K562 (cell line): ENCODE measurements around the gene ADGRG1. TPM values are rescaled to one million over a fixed set of nuclear protein-coding genes. Genes with fewer than 3 reads are reported as not detected.
A peak's percentile ranks its signal among the peaks of the same experiment; 100 is the strongest.

ENCODE experiments used
- CBFA2T2 ChIP-seq: fragments of 450-650 bp; conservative IDR thresholded peaks from 2 replicates; pipeline ENCODE4 v1.6.1; 2017; ENCODE audit warnings: mild to moderate bottlenecking
- FOS ChIP-seq: IDR thresholded peaks from 3 replicates; pipeline ENCODE4 v1.6.1; 2011; ENCODE audit not compliant: insufficient read length; ENCODE audit errors: extremely low read depth
- GATA2 ChIP-seq: sonication (generic); formaldehyde crosslinking; IDR thresholded peaks from 2 replicates; pipeline ENCODE4 v1.4.0; 2020; ENCODE audit warnings: mild to moderate bottlenecking, missing genetic modification reagents
- HDAC1 ChIP-seq, 2 experiments: fragments of 450-650 bp; IDR thresholded peaks; 2 replicates each; pipeline ENCODE4 v1.6.1; 2016 to 2017; ENCODE audit warnings: inconsistent platforms in 1 of 2, mild to moderate bottlenecking in 1 of 2, moderate library complexity in 1 of 2
- HMG20B ChIP-seq: fragments of 250-450 bp; sonication (Bioruptor Pico); IDR thresholded peaks from 2 replicates; pipeline ENCODE4 v1.5.0; 2021; ENCODE audit warnings: mild to moderate bottlenecking
- NRF1 ChIP-seq, 2 experiments: fragments of 450-650 bp; IDR thresholded peaks in 1 of 2; conservative IDR thresholded peaks in 1 of 2; 2 replicates each; pipeline ENCODE4 v1.6.1; 2014; ENCODE audit warnings: mild to moderate bottlenecking in 2 of 2
- POLR2B ChIP-seq: fragments of 450-650 bp; IDR thresholded peaks from 2 replicates; pipeline ENCODE4 v1.6.1; 2018; ENCODE audit warnings: low read depth; ENCODE audit not compliant: partially characterized antibody
- PTBP1 ChIP-seq: fragments of 200-400 bp; formaldehyde crosslinking; IDR thresholded peaks from 2 replicates; pipeline ENCODE4 v1.6.1; 2017; ENCODE audit warnings: low read depth, low read length
- RBM15 ChIP-seq: fragments of 200-400 bp; formaldehyde crosslinking; IDR thresholded peaks from 2 replicates; pipeline ENCODE4 v1.6.1; 2018; ENCODE audit warnings: mild to moderate bottlenecking, low read length, moderate library complexity; ENCODE audit not compliant: insufficient read depth
- RFX7 ChIP-seq: fragments of 250-450 bp; sonication (Bioruptor Pico); IDR thresholded peaks from 2 replicates; pipeline ENCODE4 v1.5.1; 2021; ENCODE audit warnings: mild to moderate bottlenecking
- RNF2 ChIP-seq: sonication (generic); IDR thresholded peaks from 2 replicates; pipeline ENCODE4 v1.6.1; 2016
- SLC30A9 ChIP-seq: fragments of 250-450 bp; sonication (Bioruptor Pico); IDR thresholded peaks from 2 replicates; pipeline ENCODE4 v1.8.0; 2022; ENCODE audit warnings: mild to moderate bottlenecking, moderate library complexity
- SMAD3 ChIP-seq: fragments of 450-650 bp; formaldehyde crosslinking; conservative IDR thresholded peaks from 2 replicates; pipeline ENCODE4 v1.4.0; 2020; ENCODE audit warnings: mild to moderate bottlenecking
- SPI1 ChIP-seq: IDR thresholded peaks from 2 replicates; pipeline ENCODE4 v1.6.1; 2011; ENCODE audit warnings: low read depth, low read length, control low read depth, borderline replicate concordance
- SRSF3 ChIP-seq: fragments of 200-400 bp; formaldehyde crosslinking; IDR thresholded peaks from 2 replicates; pipeline ENCODE4 v1.6.1; 2016; ENCODE audit warnings: mild to moderate bottlenecking, low read length, moderate library complexity; ENCODE audit not compliant: insufficient read depth
- TEAD1 ChIP-seq, 2 experiments: fragments of 450-650 bp in 1 of 2; sonication (generic) in 1 of 2; formaldehyde crosslinking; IDR thresholded peaks; 2 replicates each; pipeline versions ENCODE4 v1.4.0 to v1.8.0; 2020 to 2022; ENCODE audit warnings: mild to moderate bottlenecking in 2 of 2, missing genetic modification reagents in 1 of 2
- TFE3 ChIP-seq: fragments of 450-650 bp; formaldehyde crosslinking; IDR thresholded peaks from 2 replicates; pipeline ENCODE4 v1.4.0; 2020; ENCODE audit warnings: mild to moderate bottlenecking, mixed read lengths
- XRCC4 ChIP-seq: IDR thresholded peaks from one replicate; pipeline ENCODE4 v1.6.1; 2011; ENCODE audit not compliant: insufficient read depth, insufficient read length; ENCODE audit errors: extremely low read depth
- ZBTB7A ChIP-seq: IDR thresholded peaks from 2 replicates; pipeline ENCODE4 v1.6.1; 2011; ENCODE audit warnings: low read depth, mild to moderate bottlenecking, low read length, moderate library complexity, borderline replicate concordance; ENCODE audit not compliant: control insufficient read depth
- ZBTB9 ChIP-seq: fragments of 450-650 bp; formaldehyde crosslinking; IDR thresholded peaks from 2 replicates; pipeline ENCODE4 v1.4.0; 2020; ENCODE audit warnings: mild to moderate bottlenecking, moderate library complexity
- ZNF347 ChIP-seq: fragments of 450-650 bp; formaldehyde crosslinking; IDR thresholded peaks from 2 replicates; pipeline ENCODE4 v1.4.0; 2020; ENCODE audit warnings: low read depth, mild to moderate bottlenecking, moderate library complexity
- ZNF384 ChIP-seq: IDR thresholded peaks from 2 replicates; pipeline ENCODE4 v1.6.1; 2012; ENCODE audit warnings: low read depth, low read length, improper control_type of control experiment
- polyA plus RNA-seq, 8 experiments: library from polyadenylated mRNA; depleted of rRNA in 4 of 8; stranded (reverse) in 5 of 8; unstranded in 3 of 8; fragments of >200 nt; fragmentation: Nextera tagmentation in 2 of 8; fragmentation: Illumina TruSeq in 1 of 8; extraction: Ambion mirVana in 2 of 8; extraction: Trizol in 1 of 8; gene quantifications; 2 replicates each; pipeline versions ENCODE4 v1.2.1 to v1.2.3, GENCODE V29; 2011 to 2014; ENCODE audit warnings: inconsistent platforms in 1 of 8, missing spikeins in 1 of 8
- total RNA-seq, 7 experiments: library from RNA; depleted of rRNA in 6 of 7; stranded (reverse); fragments of >200 nt in 6 of 7; fragmentation: Illumina TruSeq in 2 of 7; extraction: Trizol in 2 of 7; gene quantifications; 2 replicates each; pipeline versions ENCODE4 v1.2.1 to v1.2.3, GENCODE V29; 2011 to 2021; ENCODE audit warnings: low replicate concordance in 1 of 7
- TF ChIP-seq, protein P1 (sequence below): fragments of 450-650 bp; formaldehyde crosslinking; IDR thresholded peaks from 2 replicates; pipeline ENCODE4 v1.4.0; 2020; ENCODE audit warnings: mild to moderate bottlenecking, moderate library complexity

ADGRG1 gene
- total and polyA plus RNA-seq, 9 of the 15 experiments (the other 6 are each of a cell fraction or from before 2014, with no cell fraction given): 0.04 to 0.31 (median 0.16) TPM; not detected in 6

DNA sequence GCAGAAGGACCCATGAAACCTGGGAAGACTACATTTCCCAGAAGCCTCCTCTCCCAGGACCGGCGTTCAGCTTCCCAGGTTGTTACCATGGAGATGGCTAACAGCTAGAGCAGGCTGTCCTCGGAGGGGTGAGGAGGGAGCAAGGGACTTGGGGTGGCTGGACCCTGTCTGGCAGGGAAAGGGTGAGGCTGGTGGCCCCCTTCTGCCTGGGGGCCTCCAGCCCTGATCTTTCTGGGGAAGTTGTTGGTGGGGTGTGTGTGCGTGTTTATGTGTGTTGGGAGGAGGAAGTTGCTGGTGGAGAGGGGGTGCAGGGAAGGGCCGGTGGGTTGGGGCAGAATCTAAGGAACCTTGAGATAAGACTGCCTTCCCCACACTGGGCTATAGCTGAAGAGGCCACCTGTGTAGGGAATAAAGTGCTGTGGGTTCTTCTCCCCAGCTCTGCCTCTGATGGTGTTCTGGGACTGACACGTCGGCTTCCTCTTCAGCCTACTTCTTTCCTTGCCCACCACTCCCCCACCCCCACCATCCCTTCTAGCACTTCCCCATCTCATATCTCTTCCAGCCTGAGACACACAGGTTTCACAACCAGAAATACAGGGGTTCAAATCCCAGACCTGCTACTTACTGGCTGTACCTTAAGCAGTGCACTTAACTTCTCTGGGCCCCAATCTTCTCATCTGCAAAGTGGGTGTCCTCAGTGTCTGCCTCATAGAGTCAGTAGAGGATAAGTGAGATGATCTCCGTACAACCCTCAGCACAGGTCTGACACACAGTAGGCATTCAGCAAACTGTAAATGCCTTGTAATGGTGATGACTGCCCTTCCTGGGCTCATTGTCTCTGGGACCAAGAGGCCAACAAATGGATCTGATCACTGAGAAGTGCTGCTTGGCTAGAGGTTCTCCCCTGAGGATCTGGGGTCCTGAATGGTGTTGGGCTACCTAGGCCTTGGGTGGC lies 66.6 kb downstream of the ADGRG1 start, which contains the start of gene DRC7 (continued):
- TF ChIP-seq SPI1 (peak; percentile 83), GATA2 (CRISPR knock-in tag) (0 out of 2 replicates have a peak, but pooled peaks have one; percentile 43), ZBTB7A (no peak; the same call in 1 of the 2 replicates), SRSF3 (no peak), HMG20B (no peak), ZNF347 (CRISPR knock-in tag) (no peak), CBFA2T2 (no peak), SMAD3 (no peak), XRCC4 (no peak), RBM15 (no peak), ZBTB9 (CRISPR knock-in tag) (no peak), FOS (no peak), POLR2B (no peak), RNF2 (no peak), TFE3 (CRISPR knock-in tag) (no peak), RFX7 (no peak), HDAC1 (IDR thresholded peaks at IDR 0.05) (peak in 1 of 2 experiments; percentile 77; a peak in 2 of 4 replicates), PTBP1 (no peak), TEAD1 (CRISPR knock-in tag; IDR thresholded peaks at IDR 0.05) (no peak), NRF1 (conservative IDR thresholded peaks at IDR 0.05 in 1 of 2, IDR thresholded peaks at IDR 0.05 in 1 of 2) (0 out of 4 replicates have a peak, but pooled peaks of 1 of the 2 experiments have one; percentile 20), SLC30A9 (CRISPR knock-in tag) (no peak), ZNF384 (no peak)
- TF ChIP-seq, protein P1, sequence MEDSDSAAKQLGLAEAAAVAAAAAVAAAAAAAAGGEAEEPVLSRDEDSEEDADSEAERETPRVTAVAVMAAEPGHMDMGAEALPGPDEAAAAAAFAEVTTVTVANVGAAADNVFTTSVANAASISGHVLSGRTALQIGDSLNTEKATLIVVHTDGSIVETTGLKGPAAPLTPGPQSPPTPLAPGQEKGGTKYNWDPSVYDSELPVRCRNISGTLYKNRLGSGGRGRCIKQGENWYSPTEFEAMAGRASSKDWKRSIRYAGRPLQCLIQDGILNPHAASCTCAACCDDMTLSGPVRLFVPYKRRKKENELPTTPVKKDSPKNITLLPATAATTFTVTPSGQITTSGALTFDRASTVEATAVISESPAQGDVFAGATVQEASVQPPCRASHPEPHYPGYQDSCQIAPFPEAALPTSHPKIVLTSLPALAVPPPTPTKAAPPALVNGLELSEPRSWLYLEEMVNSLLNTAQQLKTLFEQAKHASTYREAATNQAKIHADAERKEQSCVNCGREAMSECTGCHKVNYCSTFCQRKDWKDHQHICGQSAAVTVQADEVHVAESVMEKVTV (CRISPR knock-in tag): no peak
